Bronchial epithelial cell (primary cell): ENCODE results near the gene IL17F. TPM values are rescaled to one million over a fixed set of nuclear protein-coding genes. Genes with fewer than 3 reads are reported as not detected.

Experiments
- DNase-seq: peaks from one replicate; pipeline ENCODE4 v3.0.0-alpha.2; 2010; ENCODE audit warnings: low read depth
- FAIRE-seq: peaks from 2 replicates; lab custom pipeline; 2011; peaks lifted over from hg19 to GRCh38; lab: Jason Lieb, UNC
- H3K27me3 ChIP-seq: 2 replicates; pipeline ENCODE4 v1.5.1; 2011; ENCODE audit warnings: low read length; ENCODE audit not compliant: control insufficient read depth, insufficient read depth
- H3K36me3 ChIP-seq: 2 replicates; pipeline ENCODE4 v1.5.1; 2011; ENCODE audit warnings: low read length; ENCODE audit not compliant: control insufficient read depth, insufficient read depth
- H3K4me3 ChIP-seq: 2 replicates; pipeline ENCODE4 v1.5.1; 2011; ENCODE audit warnings: mild to moderate bottlenecking, low read depth, low read length, control low read depth
- total RNA-seq: library from RNA; depleted of rRNA; stranded (reverse); fragments of >200 nt; gene quantifications from 2 replicates; pipeline ENCODE4 v1.2.1, GENCODE V29; 2014
- TF ChIP-seq, protein P1 (sequence below): IDR thresholded peaks from 2 replicates; pipeline ENCODE4 v1.5.1; 2011; ENCODE audit warnings: mild to moderate bottlenecking, moderate library complexity, low read length, control low read depth, inconsistent platforms; ENCODE audit not compliant: insufficient read depth, severe bottlenecking

IL17F gene
- total RNA-seq, 1 donor from 2014 or later: not detected

DNA sequence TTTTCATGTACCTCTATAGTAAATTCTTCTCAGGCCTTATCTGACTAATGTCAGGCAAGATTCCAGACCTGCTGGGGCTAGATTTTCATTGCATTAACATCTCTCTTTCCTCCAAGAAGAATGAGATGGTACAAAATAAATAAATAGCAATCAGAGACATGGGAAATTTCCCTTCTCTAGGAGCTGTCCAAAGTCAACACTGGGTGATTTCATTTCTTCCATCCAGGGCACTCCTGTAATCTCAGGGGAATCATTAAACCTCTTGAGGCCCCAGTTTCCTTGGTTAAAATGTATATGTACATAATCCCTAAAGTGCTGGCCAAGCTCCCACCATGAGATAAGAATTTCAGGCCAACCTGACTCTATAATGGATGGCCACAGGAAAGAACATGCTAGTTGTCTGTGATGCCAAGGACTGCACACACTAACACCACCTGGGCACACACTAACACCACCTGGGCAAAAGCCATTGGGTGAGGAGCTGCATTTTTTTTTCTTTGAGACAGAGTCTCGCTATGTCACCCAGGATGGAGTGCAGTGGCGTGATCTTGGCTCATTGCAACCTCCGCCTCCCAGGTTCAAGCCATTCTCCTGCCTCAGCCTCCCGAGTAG is 912 bp downstream of the IL17F start:
- no peak overlapping the region for H3K4me3 ChIP-seq
- DNase-seq (peak; percentile 63), FAIRE-seq (no peak)
- peaks cover 2% of the 10 kb centered on the region for H3K27me3 ChIP-seq
- TF ChIP-seq, protein P1, sequence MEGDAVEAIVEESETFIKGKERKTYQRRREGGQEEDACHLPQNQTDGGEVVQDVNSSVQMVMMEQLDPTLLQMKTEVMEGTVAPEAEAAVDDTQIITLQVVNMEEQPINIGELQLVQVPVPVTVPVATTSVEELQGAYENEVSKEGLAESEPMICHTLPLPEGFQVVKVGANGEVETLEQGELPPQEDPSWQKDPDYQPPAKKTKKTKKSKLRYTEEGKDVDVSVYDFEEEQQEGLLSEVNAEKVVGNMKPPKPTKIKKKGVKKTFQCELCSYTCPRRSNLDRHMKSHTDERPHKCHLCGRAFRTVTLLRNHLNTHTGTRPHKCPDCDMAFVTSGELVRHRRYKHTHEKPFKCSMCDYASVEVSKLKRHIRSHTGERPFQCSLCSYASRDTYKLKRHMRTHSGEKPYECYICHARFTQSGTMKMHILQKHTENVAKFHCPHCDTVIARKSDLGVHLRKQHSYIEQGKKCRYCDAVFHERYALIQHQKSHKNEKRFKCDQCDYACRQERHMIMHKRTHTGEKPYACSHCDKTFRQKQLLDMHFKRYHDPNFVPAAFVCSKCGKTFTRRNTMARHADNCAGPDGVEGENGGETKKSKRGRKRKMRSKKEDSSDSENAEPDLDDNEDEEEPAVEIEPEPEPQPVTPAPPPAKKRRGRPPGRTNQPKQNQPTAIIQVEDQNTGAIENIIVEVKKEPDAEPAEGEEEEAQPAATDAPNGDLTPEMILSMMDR: no peak
- H3K36me3 ChIP-seq: no peaks in the 10 kb centered on the region

DNA sequence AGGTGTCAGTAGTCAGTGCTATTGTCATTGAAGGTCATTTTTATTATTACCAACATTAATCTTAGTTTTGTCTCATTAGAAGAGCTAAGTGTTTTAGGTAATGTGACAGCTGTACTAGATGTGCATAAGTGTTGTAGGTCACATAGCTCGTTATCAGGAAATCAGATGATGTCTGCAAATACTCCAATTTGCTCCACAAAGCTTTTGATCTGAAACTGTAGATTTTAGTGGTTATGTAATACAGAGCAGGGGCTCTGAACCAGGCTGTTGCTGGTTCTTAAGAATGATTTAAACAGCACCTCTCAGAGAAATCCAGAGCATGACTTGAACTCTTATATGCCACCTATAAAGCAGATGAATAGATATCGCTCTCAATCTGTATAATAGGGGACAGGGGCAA is 2.5 kb downstream of the IL17F start:
- Histone ChIP-seq H3K36me3 (no peaks in the 10 kb centered on the region), H3K4me3 (no peak overlapping the region), H3K27me3 (peaks cover 2% of the 10 kb centered on the region)
- TF ChIP-seq, protein P1: no peak
- DNase-seq (no peak), FAIRE-seq (no peak)

DNA sequence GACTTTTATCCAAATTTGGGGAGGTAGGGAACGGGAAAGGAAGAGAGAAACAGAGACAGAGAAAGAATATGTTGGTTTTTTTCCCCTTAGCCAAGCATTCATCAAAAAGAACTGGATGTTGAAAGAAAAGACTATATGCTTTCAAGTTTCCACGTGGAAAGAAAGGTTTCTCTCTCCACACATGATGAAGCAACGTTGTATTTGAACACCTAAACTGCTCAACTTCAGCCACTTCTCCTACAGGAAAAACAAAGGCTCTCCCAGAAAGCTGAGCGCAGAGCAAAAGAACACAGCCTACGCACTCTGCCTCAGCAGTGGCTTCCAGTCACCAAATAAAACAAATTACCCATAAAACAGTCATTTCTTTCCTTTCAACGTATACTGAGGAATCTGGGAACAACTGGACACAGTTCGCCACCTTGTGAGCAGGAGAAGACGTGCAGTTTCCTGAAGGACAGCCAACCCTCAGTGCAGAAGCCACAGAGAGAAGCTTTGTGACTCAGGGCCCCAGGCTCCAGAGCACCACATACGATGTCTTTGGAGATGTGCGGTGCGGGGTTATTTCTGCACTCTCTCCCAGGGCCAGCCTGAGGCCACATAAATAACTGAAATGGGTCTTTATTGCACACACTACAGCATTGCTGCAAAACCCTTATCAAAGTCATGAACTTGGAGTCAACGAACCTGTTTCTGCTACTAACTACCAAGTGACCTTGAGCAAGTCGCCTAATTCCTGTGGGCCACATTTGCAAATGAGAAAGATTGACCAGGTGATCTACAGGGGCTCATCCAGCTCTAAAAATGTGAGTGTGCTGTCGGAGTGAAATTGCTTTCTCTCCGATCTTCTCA is 10.1 kb downstream of the IL17F start:
- no peak overlapping the region for H3K4me3 ChIP-seq
- H3K27me3 ChIP-seq: no peaks in the 10 kb centered on the region
- no peaks in the 10 kb centered on the region for H3K36me3 ChIP-seq
- FAIRE-seq (peak; percentile 47), DNase-seq (peak; percentile 69)
- TF ChIP-seq, protein P1: peak; percentile 66

DNA sequence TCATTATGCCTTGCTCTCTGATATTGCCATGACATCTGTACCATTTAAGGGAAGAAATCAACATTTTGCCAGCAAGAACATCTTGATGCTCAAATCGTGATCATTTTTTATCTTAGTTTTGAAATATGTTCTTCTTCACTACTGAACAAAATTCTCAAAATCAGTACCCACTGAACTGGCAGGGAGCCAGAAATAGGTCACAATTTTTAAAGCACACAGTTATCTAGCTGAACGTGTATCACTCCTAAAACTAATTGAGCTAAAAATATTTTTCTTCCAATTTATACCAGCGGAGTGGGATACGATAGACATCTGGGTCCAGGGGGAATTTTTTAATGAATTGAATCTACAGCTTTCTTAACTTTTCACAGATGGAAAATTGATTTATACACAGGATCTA is 11.3 kb downstream of the IL17F start:
- DNase-seq: no peak
- Histone ChIP-seq H3K4me3 (no peak overlapping the region), H3K27me3 (no peaks in the 10 kb centered on the region), H3K36me3 (no peaks in the 10 kb centered on the region)
- TF ChIP-seq, protein P1: no peak
- no peak for FAIRE-seq

DNA sequence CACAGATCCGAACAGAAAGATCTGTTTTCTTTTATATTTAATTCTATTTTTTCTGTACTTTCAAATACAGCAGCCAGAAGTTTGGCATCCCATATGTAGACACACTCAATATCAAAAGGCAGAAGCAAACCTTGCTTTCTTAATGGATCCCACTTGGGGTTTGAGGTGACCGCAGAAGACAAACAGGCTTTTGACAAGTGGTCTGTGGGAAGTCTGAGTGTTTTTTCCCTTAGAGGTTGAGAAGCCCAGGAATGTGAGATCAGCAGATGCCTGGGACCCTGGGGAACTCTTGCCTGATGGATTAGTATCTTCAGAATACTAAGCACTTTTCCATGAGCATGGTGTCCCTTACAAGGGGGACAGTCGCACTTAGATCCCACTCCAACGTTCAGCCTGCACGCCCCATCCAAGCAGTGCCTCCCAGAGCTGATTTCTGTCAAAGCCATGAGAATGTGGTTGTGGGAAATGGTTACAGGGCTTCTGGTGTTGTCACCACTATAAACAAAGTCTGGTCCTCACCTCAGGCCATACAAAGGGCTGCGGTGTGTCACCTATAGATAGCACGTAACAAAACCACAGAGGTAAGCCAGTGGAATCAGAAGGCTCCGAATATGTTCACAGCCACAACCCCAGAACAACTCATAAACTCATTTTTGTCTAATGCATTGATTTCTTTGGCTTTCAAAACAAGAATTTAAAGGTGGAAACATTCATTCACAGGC is 12.7 kb downstream of the IL17F start:
- H3K4me3 ChIP-seq: no peak overlapping the region
- H3K27me3 ChIP-seq: no peaks in the 10 kb centered on the region
- DNase-seq (no peak), FAIRE-seq (no peak)
- TF ChIP-seq, protein P1: no peak
- no peaks in the 10 kb centered on the region for H3K36me3 ChIP-seq
